GM19397 (cell line): ENCODE data around the gene ARMC7.

Experiments used
- ATAC-seq: cut with Tn5 transposase; IDR thresholded peaks from one replicate; pipeline ENCODE4 v1.9.1; 2021; ENCODE audit warnings: mild to moderate bottlenecking, moderate library complexity; ENCODE audit not compliant: unreplicated experiment

ARMC7 gene

DNA sequence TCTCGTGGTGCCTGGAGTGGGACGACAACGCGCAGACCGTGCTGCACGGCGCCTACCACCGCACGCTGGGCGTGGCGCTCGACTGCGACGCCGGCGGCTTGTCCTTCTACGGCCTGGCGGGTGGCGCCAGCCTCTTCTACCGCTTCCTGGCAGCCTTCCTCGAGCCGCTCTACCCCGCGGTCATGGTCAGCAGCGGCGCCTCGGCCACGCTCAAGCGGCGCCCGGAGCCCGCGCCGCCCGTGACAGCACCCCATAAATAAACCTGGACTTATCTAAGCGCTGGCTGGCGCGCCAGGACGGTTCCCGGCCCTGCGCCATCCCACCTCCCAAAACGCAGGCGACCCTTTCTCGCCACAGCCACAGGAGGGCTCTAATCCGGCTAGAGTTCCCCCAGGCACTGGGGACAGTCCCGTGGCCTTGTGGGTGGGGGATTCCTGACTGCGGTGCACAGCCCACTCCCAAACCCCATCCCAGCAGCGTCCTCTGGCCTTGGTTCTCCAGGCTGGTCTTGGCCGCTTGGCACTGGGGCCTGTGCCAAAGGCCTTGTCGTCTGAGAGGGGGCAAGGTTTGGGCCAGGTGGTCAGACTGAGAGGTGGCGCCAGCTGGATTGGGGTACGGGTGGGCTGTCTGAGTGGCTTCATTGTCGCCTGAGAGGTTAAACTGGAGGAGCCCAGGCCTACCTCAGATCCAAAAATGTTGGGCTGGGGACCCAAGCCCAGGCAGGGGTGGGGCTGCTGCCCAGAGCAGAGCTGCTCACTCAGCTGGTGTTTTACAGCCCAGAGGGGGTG is 32.1 kb upstream of the ARMC7 start:
- peak; percentile 46 for ATAC-seq

- ATAC-seq = peak; percentile 51
Observed at GRCh38 chr17:75078284-75079022, 31.3 kb upstream of the ARMC7 start.

DNA sequence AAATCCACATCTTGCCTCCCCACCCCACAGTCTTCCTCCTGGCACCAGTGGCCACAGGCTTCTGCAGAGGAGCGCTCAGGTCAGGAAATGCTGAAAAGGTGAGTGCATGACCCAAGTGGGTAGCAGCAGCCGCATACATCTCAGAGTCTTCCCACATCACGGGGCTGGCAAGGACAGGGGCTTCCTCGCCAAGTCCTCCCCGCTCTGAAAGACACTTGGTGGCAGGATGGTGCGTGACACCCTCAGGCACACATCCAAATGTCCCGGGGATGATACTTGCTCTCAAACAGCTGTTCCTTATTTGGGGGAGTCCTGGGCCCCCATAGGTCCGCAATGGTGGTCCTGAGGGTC is 30.8 kb upstream of the ARMC7 start:
- ATAC-seq = no peak

GRCh38 chr17:75081611-75082540 is 27.9 kb upstream of the ARMC7 start:
- no peak for ATAC-seq

- ATAC-seq = no peak
Observed at GRCh38 chr17:75082683-75083082, 27.1 kb upstream of the ARMC7 start.

DNA sequence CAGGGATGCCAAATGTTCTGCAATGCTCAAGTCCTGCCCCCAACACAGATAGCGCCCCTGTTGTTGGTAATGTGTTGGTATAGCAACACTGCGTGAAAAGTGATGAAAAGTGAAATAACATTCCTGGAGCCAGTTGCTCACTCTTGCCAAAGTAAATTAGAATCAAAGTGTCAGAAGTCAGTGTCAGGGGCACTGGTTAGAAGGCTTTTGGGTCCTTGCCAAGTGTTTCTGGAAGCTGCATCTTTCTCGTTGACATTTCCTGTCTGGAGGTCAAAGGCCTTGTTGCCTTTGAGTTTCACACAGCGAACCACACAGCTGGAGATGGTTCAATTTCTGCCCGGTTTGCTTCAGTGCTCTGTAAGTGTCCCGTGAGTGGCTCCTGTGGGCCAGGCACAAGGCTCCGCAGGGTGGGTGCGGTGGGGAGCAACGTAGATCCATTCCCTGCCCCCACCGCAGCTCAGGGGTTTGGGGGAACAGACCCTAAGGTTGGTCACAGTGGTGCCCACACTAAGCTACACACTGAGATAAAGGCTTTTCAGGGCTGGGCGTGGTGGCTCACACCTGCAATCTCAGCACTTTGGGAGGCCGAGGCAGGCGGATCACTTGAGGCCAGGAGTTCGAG is 25.6 kb upstream of the ARMC7 start:
- ATAC-seq = no peak

DNA sequence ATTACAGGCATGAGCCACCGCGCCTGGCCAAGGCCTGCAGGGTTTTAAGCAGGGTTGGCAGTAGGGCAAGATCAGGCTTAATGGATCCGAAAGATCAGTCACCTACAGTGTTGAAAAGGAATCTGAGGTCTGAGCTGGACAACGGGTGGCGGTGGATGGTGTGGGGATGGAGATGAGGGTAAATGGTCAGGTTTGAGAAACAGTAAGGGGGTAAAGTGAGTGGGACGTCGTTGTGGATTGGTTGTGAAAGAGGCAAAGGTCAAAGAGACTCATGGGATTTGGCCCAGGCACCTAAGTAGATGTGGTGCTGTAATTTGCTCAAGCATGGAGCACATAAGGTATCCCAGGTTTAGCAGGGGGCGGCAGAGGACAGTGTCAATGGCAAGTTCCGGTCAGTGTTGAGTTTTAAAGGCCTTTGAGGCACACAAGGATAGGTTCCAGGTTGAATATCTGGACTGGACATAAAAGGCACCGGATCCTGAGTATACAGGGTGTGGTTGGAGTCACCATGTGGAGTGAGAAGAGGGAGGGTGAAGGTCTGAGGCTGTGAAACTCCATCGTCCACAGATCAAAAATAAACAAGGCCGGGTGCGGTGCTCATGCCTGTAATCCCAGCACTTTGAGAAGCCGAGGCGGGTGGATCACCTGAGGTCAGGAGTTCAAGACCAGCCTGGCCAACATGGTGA is 23.1 kb upstream of the ARMC7 start:
- ATAC-seq = no peak

DNA sequence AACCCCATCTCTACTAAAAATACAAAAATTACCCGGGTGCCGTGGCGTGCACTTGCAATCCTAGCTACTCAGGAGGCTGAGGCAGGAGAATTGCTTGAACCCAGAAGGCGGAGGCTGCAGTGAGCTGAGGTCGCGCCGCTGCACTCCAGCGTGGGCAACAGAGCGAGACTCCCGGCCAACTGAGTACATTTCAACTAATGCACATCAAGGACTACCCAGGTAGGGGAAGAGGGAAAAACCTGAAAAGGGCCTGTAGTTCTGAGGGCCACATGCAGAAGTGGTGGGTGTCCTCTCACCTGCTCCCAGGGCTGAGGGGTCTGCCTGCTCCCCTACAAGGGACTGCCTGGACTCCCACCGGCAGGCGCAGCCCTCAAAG is 22.6 kb upstream of the ARMC7 start:
- ATAC-seq = no peak

GRCh38 chr17:75087558-75088453 is 22.0 kb upstream of the ARMC7 start, which contains the start of gene SLC16A5:
TSS of gene SLC16A5 (plus strand) at chr17:75087954. CDS start at chr17:75093637, 5,683 bp downstream.
- ATAC-seq = no peak

GRCh38 chr17:75088465-75089417 is 21.0 kb upstream of the ARMC7 start:
- no peak for ATAC-seq

DNA sequence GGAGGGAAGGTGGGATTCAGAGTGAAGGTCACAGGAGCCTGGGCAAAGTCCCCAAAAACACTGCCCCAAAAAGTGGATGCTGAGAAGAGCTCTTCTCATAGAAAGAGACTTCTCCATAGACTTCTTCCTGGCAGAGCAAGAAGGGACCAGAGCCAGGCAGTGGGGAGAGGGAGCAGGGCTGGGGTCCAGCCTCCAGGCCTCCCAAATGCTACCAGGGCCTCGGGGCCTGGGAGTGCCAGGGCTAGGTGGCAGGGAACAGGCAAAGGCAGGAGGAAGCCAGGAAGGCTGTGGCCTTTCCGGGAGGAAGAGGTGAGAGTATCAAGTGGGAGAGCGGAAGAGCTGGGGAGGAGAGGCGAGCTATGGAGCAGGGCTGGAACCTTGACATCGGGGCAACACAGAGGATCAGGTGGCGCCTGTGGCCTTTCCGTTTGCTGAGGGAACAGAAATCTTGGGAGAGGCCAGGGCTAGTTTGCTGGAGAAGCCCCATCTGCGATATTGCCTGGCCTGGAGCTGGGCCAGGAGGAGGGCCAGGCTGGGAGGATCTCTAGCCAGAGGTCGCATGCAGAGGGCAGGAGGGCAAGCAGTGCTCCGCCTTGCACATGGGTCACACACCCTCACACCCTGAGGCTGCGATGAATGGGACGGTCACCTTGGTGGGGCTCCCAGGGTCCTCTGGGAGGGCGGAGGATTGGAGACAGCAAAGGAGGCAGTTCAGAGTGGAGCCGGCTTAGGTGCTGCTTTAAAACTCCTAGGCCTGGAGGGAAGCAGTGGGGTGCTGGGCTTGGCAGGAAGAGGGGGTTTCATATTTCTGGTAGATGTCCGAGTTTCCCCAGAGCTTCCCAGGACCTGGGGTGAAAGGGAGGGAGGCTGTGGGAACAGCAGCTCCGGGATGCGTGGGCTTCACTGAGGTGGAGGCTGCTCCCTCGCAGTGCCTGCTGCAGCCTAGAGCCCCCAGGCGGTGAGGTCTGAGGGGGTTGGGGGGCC is 18.6 kb upstream of the ARMC7 start:
- no peak for ATAC-seq

GRCh38 chr17:75091855-75092327 is 17.9 kb upstream of the ARMC7 start:
- no peak for ATAC-seq

DNA sequence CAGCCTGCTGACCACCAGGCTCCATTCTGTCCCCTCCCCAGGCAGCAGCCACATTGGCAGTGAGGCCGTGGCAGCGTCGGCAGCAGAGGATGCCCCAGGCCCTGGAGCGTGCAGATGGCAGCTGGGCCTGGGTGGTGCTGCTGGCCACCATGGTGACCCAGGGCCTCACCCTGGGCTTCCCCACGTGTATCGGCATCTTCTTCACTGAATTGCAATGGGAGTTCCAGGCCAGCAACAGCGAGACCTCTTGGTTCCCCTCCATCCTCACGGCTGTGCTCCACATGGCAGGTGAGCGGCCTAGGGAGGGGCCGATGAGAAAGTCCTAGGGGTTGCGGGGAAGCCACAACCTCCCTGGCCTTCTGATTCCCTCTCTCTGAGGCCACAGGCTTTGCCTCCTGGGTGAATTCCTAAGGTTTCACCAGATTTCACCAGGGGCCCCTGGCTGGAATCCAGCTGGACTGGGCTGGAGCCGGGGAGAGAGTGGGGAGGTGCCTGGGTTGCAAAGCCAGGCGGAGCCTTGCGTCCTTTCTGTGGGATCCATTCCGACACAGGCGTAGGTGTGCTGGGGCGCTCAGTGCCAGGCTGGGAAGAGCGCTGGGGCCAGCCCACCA is 16.1 kb upstream of the ARMC7 start:
- no peak for ATAC-seq

- no peak for ATAC-seq
Observed at GRCh38 chr17:75094871-75095399, 14.8 kb upstream of the ARMC7 start.

GRCh38 chr17:75096082-75096625 is 13.6 kb upstream of the ARMC7 start:
- no peak for ATAC-seq

DNA sequence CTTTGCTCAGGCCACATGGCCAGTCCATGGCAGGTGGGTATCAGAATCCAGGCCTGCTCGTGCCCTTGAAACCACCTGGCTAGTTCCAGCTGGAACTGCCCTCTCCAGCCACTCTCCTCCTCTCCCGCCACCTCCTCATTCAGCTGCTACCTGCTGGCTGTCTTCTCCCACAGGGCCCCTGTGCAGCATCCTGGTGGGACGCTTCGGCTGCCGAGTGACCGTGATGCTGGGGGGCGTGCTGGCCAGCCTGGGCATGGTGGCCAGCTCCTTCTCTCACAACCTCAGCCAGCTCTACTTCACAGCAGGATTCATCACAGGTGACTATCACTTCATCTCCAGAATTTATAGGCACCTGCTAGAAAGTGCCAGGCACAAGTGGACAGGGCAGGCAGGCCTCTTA is 11.9 kb upstream of the ARMC7 start:
- no peak for ATAC-seq
